Measurements from ENCODE around the gene KLHDC3. TPM values are rescaled to one million over a fixed set of nuclear protein-coding genes. Genes with fewer than 3 reads are reported as not detected.

KLHDC3 gene
- total RNA-seq, 4 donors from 2014 or later: 49.3 to 86.1 (median 63.1) TPM

- Histone ChIP-seq H3K4me1 (peaks cover 59% of the 10 kb centered on the region), H3K4me3 (peak within 1 kb of the TSS; percentile 75), H3K27ac (peak within 1 kb of the TSS; percentile 83), H3K36me3 (peaks cover 4% of the 10 kb centered on the region), H3K27me3 (no peaks in the 10 kb centered on the region), H3K9me3 (no peaks in the 10 kb centered on the region)
- under 1% methylated on average over 52 of the region's 59 CpGs for WGBS
- DNase-seq (ENCODE audit: low spot score in 2 of 2): peak; percentile 99
- TF ChIP-seq POLR2A (IDR thresholded peaks at IDR 0.05): peak in 1 of 2 donors; percentile 70
- no peak for TF ChIP-seq CTCF (IDR thresholded peaks at IDR 0.05)
- no peak for TF ChIP-seq EP300 (IDR thresholded peaks at IDR 0.05)
- TF ChIP-seq POLR2AphosphoS5 (IDR thresholded peaks at IDR 0.05): peak in 2 of 3 donors; percentile 17 to 36
Observed at GRCh38 chr6:42984001-42984923, 29.8 kb upstream of the KLHDC3 start, which contains the start of gene PPP2R5D. PPP2R5D (plus strand) TSS chr6:42984570; CDS start chr6:42984678, 108 bp downstream.

GRCh38 chr6:42984924-42985475 is 29.0 kb upstream of the KLHDC3 start:
- no peaks in the 10 kb centered on the region for H3K9me3 ChIP-seq
- WGBS: 10% methylated on average over 13 of the region's 13 CpGs
- H3K27me3 ChIP-seq: no peaks in the 10 kb centered on the region
- peaks cover 52% of the 10 kb centered on the region for H3K4me1 ChIP-seq
- H3K27ac ChIP-seq: peak overlapping the region; percentile 83
- TF ChIP-seq POLR2AphosphoS5 (IDR thresholded peaks at IDR 0.05): no peak
- no peak for TF ChIP-seq POLR2A (IDR thresholded peaks at IDR 0.05)
- no peak for TF ChIP-seq CTCF (IDR thresholded peaks at IDR 0.05)
- TF ChIP-seq EP300 (IDR thresholded peaks at IDR 0.05): no peak
- peak overlapping the region; percentile 75 for H3K4me3 ChIP-seq
- DNase-seq (ENCODE audit: low spot score in 2 of 2): no peak
- H3K36me3 ChIP-seq: peaks cover 11% of the 10 kb centered on the region

- TF ChIP-seq EP300 (IDR thresholded peaks at IDR 0.05): no peak
- no peak for TF ChIP-seq POLR2AphosphoS5 (IDR thresholded peaks at IDR 0.05)
- no peak for TF ChIP-seq POLR2A (IDR thresholded peaks at IDR 0.05)
- TF ChIP-seq CTCF (IDR thresholded peaks at IDR 0.05): no peak
- Histone ChIP-seq H3K27me3 (no peaks in the 10 kb centered on the region), H3K4me3 (no peak overlapping the region), H3K4me1 (peaks cover 49% of the 10 kb centered on the region), H3K27ac (no peak overlapping the region), H3K36me3 (peaks cover 23% of the 10 kb centered on the region), H3K9me3 (no peaks in the 10 kb centered on the region)
- DNase-seq (ENCODE audit: low spot score in 2 of 2): no peak
- WGBS: 72% methylated on average over 5 of the region's 5 CpGs
Observed at GRCh38 chr6:42987533-42988451, 26.3 kb upstream of the KLHDC3 start.

GRCh38 chr6:42988486-42989020 is 25.5 kb upstream of the KLHDC3 start:
- no peak overlapping the region for H3K27ac ChIP-seq
- H3K9me3 ChIP-seq: no peaks in the 10 kb centered on the region
- TF ChIP-seq POLR2A (IDR thresholded peaks at IDR 0.05): no peak
- TF ChIP-seq POLR2AphosphoS5 (IDR thresholded peaks at IDR 0.05): no peak
- no peak for TF ChIP-seq CTCF (IDR thresholded peaks at IDR 0.05)
- TF ChIP-seq EP300 (IDR thresholded peaks at IDR 0.05): no peak
- peaks cover 47% of the 10 kb centered on the region for H3K4me1 ChIP-seq
- H3K4me3 ChIP-seq: no peak overlapping the region
- H3K27me3 ChIP-seq: no peaks in the 10 kb centered on the region
- H3K36me3 ChIP-seq: peaks cover 23% of the 10 kb centered on the region
- no peak for DNase-seq (ENCODE audit: low spot score in 2 of 2)
- WGBS: 33% methylated on average over 1 of the region's 1 CpG

Measured in suprapubic skin (tissue), 4 donors.